Fibroblast of lung (primary cell): ENCODE results near the gene LSS.

ENCODE experiments used
- EZH2 ChIP-seq: IDR thresholded peaks from 2 replicates; pipeline ENCODE4 v1.5.1; 2012; ENCODE audit warnings: low read length, control low read depth, mild to moderate bottlenecking; ENCODE audit errors: missing control alignments
- TF ChIP-seq, protein P1 (sequence below), 2 donors: IDR thresholded peaks in 1 of 2; conservative IDR thresholded peaks in 1 of 2; 1 replicate in 1 of 2; 2 replicates in 1 of 2; pipeline ENCODE4 v1.5.1; 2011 to 2012; ENCODE audit warnings: low read length in 2 of 2, control low read depth in 1 of 2, inconsistent platforms in 1 of 2, low read depth in 1 of 2, mild to moderate bottlenecking in 1 of 2

DNA sequence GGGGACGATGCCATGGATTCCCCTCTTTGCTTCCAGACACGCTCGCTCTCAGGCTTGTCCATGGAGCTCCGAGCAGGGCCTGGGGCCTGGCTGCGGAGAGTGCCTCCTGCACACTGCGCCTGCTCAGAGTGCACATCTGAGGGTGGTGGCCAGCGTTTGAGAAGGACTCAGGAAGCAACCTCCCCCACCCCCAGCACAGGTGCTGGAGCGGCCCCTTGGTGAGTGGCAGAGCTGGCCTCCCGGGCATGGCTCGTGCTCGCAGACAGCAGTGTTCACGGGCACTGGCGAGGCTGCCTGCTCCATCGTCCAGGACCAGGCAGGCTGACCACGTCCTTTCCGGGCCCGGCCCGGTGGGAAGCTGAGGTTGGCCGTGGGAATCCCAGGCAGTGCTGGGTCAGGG, 47.1 kb downstream of the LSS start:
- TF ChIP-seq, protein P1, sequence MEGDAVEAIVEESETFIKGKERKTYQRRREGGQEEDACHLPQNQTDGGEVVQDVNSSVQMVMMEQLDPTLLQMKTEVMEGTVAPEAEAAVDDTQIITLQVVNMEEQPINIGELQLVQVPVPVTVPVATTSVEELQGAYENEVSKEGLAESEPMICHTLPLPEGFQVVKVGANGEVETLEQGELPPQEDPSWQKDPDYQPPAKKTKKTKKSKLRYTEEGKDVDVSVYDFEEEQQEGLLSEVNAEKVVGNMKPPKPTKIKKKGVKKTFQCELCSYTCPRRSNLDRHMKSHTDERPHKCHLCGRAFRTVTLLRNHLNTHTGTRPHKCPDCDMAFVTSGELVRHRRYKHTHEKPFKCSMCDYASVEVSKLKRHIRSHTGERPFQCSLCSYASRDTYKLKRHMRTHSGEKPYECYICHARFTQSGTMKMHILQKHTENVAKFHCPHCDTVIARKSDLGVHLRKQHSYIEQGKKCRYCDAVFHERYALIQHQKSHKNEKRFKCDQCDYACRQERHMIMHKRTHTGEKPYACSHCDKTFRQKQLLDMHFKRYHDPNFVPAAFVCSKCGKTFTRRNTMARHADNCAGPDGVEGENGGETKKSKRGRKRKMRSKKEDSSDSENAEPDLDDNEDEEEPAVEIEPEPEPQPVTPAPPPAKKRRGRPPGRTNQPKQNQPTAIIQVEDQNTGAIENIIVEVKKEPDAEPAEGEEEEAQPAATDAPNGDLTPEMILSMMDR (conservative IDR thresholded peaks at IDR 0.05 in 1 of 2, IDR thresholded peaks at IDR 0.05 in 1 of 2; ENCODE audit: low read depth in 1 of 2, low read length in 2 of 2) = no peak
- no peak for TF ChIP-seq EZH2
